Nephron (organoid): ENCODE data around the gene PML.

Experiments used
- H3K27ac Mint-ChIP-seq, 3 experiments: 2 replicates each; pipeline ENCODE4 v1.8.0; 2020; ENCODE audit warnings: mixed read lengths in 3 of 3, mild to moderate bottlenecking in 2 of 3, moderate library complexity in 1 of 3
- H3K27me3 Mint-ChIP-seq: 2 replicates; pipeline ENCODE4 v1.8.0; 2021; ENCODE audit warnings: low read depth, mild to moderate bottlenecking, moderate library complexity, mixed read lengths
- H3K36me3 Mint-ChIP-seq: 2 replicates; pipeline ENCODE4 v1.8.0; 2020; ENCODE audit warnings: low read depth, mixed read lengths
- H3K4me1 Mint-ChIP-seq: 2 replicates; pipeline ENCODE4 v1.8.0; 2020; ENCODE audit warnings: mixed read lengths
- H3K4me3 Mint-ChIP-seq, 3 experiments: 2 replicates each; pipeline ENCODE4 v1.8.0; 2020; ENCODE audit warnings: mild to moderate bottlenecking in 3 of 3, mixed read lengths in 3 of 3, moderate library complexity in 2 of 3
- H3K9me3 Mint-ChIP-seq: 2 replicates; pipeline ENCODE4 v1.8.0; 2020; ENCODE audit warnings: mixed read lengths
- TF ChIP-seq, protein P1 (sequence below), 3 experiments: fragments of 200-600 bp; sonication (generic); IDR thresholded peaks; one replicate each; pipeline ENCODE4 v1.5.0; 2021; ENCODE audit warnings: antibody characterized with exemption in 3 of 3; ENCODE audit not compliant: unreplicated experiment in 3 of 3

PML gene

DNA sequence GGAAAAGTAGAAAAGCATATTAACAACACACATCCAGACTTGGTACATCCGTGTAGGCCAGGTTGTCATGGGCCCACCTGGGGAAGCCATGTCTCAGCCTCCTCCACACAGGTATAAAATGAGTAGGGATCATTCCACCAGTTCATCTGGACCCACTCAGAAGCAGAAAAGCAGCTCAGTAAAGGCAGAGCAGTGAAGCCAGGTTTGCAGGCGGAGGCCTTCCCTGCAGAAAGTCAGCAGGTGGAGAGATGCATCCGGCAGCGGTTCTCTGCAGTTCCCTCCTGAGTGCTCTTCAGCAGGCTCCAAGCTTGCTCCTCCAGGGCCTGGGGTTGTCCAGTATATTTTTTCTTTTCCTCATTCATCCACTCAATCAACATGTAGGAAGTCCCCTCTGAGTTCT lies 46.1 kb upstream of the PML start:
- H3K4me1 Mint-ChIP-seq, result peaks cover 44% of the 10 kb centered on the region
- peaks cover 26% of the 10 kb centered on the region for H3K36me3 Mint-ChIP-seq
- peaks cover 3% of the 10 kb centered on the region for H3K27me3 Mint-ChIP-seq
- H3K4me3 Mint-ChIP-seq, result no peak overlapping the region
- no peaks in the 10 kb centered on the region for H3K9me3 Mint-ChIP-seq
- peak overlapping the region in 1 of 3 experiments; percentile 46 for H3K27ac Mint-ChIP-seq
- TF ChIP-seq, protein P1, sequence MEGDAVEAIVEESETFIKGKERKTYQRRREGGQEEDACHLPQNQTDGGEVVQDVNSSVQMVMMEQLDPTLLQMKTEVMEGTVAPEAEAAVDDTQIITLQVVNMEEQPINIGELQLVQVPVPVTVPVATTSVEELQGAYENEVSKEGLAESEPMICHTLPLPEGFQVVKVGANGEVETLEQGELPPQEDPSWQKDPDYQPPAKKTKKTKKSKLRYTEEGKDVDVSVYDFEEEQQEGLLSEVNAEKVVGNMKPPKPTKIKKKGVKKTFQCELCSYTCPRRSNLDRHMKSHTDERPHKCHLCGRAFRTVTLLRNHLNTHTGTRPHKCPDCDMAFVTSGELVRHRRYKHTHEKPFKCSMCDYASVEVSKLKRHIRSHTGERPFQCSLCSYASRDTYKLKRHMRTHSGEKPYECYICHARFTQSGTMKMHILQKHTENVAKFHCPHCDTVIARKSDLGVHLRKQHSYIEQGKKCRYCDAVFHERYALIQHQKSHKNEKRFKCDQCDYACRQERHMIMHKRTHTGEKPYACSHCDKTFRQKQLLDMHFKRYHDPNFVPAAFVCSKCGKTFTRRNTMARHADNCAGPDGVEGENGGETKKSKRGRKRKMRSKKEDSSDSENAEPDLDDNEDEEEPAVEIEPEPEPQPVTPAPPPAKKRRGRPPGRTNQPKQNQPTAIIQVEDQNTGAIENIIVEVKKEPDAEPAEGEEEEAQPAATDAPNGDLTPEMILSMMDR (IDR thresholded peaks at IDR 0.05; ENCODE audit: unreplicated experiment in 3 of 3), result no peak

DNA sequence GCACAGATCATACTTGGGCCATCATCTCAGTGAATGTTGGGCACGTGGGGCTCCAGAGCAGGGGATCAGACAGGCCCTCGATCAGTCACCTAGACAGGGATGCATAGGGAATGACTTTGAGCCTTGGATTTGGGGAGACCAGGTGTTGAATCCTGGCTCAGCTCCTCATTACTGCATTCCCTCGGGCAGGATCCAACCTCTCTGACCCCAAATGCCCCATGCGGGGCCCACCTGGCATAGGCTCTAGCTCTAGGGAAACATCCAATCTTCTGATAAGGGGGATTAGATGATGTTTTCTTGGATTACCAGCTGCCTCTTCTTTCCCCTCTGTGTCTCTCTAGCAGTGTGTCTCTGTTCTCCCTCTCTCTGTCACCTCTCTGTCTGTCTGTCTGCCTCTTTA lies 45.5 kb upstream of the PML start:
- Mint-ChIP-seq H3K27ac (no peak overlapping the region), H3K36me3 (peaks cover 26% of the 10 kb centered on the region), H3K27me3 (peaks cover 3% of the 10 kb centered on the region), H3K4me1 (peaks cover 44% of the 10 kb centered on the region), H3K9me3 (no peaks in the 10 kb centered on the region), H3K4me3 (no peak overlapping the region)
- TF ChIP-seq, protein P1 (IDR thresholded peaks at IDR 0.05; ENCODE audit: unreplicated experiment in 3 of 3), result no peak

DNA sequence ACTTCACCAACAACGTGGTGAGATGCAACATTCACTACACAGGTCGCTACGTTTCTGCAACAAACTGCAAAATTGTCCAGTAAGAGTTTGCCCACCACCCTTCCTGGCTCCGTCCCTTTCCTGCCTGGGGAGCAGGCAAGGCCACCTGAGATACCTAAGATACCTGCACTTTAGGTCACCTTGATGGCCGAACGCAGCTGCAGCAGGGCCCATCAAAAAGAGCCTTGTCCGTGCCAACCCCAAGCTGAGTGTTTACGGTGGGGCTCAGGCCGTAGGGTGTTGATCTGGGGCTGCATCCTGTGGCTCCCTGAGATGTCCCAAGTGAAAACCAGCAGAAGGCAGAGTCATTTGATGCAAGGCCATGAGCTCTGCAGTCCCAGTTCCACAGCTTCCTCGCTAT lies 45.0 kb upstream of the PML start:
- H3K4me3 Mint-ChIP-seq, result no peak overlapping the region
- H3K27ac Mint-ChIP-seq, result no peak overlapping the region
- no peaks in the 10 kb centered on the region for H3K9me3 Mint-ChIP-seq
- peaks cover 26% of the 10 kb centered on the region for H3K36me3 Mint-ChIP-seq
- H3K27me3 Mint-ChIP-seq, result peaks cover 3% of the 10 kb centered on the region
- H3K4me1 Mint-ChIP-seq, result peaks cover 40% of the 10 kb centered on the region
- TF ChIP-seq, protein P1 (IDR thresholded peaks at IDR 0.05; ENCODE audit: unreplicated experiment in 3 of 3), result no peak

DNA sequence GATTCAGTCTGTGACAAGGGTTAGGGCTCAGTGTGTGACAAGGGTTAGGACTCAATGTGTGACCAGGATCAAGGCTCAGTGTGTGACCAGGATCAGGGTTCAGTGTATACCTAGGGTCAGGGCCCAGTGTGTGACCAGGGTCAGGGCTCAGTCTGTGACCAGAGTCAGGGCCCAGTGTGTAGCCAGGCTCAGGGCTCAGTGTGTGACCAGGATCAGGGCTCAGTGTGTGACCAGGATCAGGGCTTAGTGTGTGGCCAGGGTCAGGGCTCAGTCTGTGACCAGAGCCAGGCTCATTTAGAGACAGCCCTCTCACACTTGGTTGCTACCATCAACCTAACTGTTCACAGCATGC lies 44.1 kb upstream of the PML start:
- Mint-ChIP-seq H3K27ac (peak overlapping the region; percentile 63 to 97 (median 94)), H3K4me3 (no peak overlapping the region), H3K36me3 (peaks cover 21% of the 10 kb centered on the region), H3K4me1 (peaks cover 32% of the 10 kb centered on the region), H3K9me3 (no peaks in the 10 kb centered on the region), H3K27me3 (peaks cover 3% of the 10 kb centered on the region)
- TF ChIP-seq, protein P1 (IDR thresholded peaks at IDR 0.05; ENCODE audit: unreplicated experiment in 3 of 3), result no peak

DNA sequence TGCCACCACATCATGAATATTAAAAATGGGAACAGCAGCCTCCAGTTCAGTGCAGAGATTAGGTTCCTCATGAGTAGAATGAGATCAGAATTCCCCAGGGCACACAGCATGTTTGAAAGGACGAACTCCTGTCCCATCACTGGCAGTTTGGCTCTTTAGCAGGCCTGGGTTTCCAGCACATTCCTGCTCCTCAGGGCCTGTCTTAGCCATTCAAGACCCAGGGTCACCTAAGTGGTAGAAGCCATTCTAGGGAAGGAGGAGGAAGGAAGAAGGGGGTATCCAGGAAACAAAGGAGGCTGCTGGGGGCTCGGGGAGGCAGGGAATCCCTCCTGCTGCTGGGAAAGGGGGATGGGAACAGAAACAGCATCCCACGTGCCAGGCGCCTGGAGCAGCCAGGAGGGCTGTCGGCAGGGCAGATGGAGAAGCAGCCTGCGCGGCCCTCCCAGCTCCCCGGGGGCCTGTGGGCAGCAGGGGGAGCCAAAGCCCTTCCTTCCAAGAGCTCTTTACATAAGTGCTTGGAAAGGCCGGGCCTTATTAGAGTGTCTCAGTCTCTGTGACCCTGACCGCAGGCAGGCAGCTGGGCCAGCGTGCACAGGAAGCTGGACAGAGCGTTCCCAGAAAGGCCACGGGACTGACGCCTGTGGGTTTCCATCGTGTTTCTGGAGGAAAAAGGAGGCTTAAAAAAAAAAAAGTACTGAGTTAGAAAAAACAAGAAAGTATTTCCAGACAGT lies 43.5 kb upstream of the PML start:
- TF ChIP-seq, protein P1 (IDR thresholded peaks at IDR 0.05; ENCODE audit: unreplicated experiment in 3 of 3), result peak; percentile 70 to 89 (median 79)
- H3K36me3 Mint-ChIP-seq, result peaks cover 21% of the 10 kb centered on the region
- H3K27ac Mint-ChIP-seq, result peak overlapping the region; percentile 94 to 98 (median 97)
- peaks cover 3% of the 10 kb centered on the region for H3K27me3 Mint-ChIP-seq
- H3K4me1 Mint-ChIP-seq, result peaks cover 32% of the 10 kb centered on the region
- H3K4me3 Mint-ChIP-seq, result peak overlapping the region; percentile 44 to 62 (median 48)
- H3K9me3 Mint-ChIP-seq, result no peaks in the 10 kb centered on the region

DNA sequence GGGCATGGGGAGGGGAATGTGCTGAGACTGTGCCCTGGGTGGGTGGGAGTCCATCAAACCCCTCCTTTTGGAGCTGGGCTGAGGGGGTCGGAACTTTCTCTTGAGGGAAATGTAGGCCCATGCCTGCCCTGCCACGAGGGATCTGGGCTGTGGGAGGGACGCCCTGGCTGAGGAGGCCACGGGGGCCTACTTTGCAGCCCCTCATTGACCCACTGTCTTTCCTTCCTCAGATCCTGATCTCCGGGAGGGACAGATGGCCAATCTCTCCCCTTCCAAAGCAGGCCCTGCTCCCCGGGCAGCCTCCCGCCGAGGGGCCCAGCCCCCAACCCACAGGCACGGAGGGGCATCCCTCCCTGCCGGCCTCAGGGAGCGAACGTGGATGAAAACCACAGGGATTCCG lies 42.9 kb upstream of the PML start:
- Mint-ChIP-seq H3K27me3 (peaks cover 3% of the 10 kb centered on the region), H3K9me3 (no peaks in the 10 kb centered on the region), H3K4me1 (peaks cover 32% of the 10 kb centered on the region), H3K4me3 (no peak overlapping the region), H3K27ac (peak overlapping the region; percentile 94 to 98 (median 97)), H3K36me3 (peaks cover 19% of the 10 kb centered on the region)
- TF ChIP-seq, protein P1 (IDR thresholded peaks at IDR 0.05; ENCODE audit: unreplicated experiment in 3 of 3), result no peak
